ENCODE measurements around the gene VAC14.

GRCh38 chr16:70692130-70692872 is 108.7 kb downstream of the VAC14 start:
- TF ChIP-seq CTCF (IDR thresholded peaks at IDR 0.05) (no peak), EP300 (IDR thresholded peaks at IDR 0.05) (no peak), POLR2A (IDR thresholded peaks at IDR 0.05; ENCODE audit: low read depth) (no peak)

All from esophagus muscularis mucosa (tissue), 4 donors.